HepG2 (cell line): Measurements from ENCODE around the gene UBAC2. TPM values are rescaled to one million over a fixed set of nuclear protein-coding genes. Genes with fewer than 3 reads are reported as not detected.

Experiments used
- ATAC-seq: fragments of 200-7000 bp; cut with Tn5 transposase; 3 replicates; pipeline ENCODE4 v1.9.1; 2020; ENCODE audit warnings: mild to moderate bottlenecking, moderate library complexity
- BruUV-seq: library from RNA; stranded (reverse); fragments of 400-500 nt; replicated peaks from 2 replicates; lab custom pipeline; 2021; lab: Mats Ljungman, UMichigan
- CTCF ChIA-PET: fragments of 300-600 bp; formaldehyde crosslinking; extraction: SDS; loops from one replicate; lab custom pipeline; 2021; ENCODE audit warnings: low total read pairs, inconsistent platforms, low intra/inter-chr PET ratio; lab: Yijun Ruan, JAX
- POLR2A ChIA-PET: fragments of 350-600 bp; sonication (Branson Sonifier 250); formaldehyde crosslinking; loops from one replicate; lab custom pipeline; 2020; ENCODE audit warnings: antibody characterized with exemption, inconsistent platforms; lab: Yijun Ruan, JAX
- DNase-seq: peaks from one replicate; pipeline ENCODE4 v3.0.0-alpha.2; 2015; ENCODE audit warnings: low spot score
- FAIRE-seq: peaks from 3 replicates; lab custom pipeline; 2011; peaks lifted over from hg19 to GRCh38; lab: Jason Lieb, UNC
- H2AFZ ChIP-seq: one replicate; pipeline ENCODE4 v1.6.1; 2011; ENCODE audit warnings: low read length, inconsistent platforms
- H3K27ac ChIP-seq: fragments of 300-600 bp; 3 replicates; pipeline ENCODE4 v1.8.0; 2011; ENCODE audit warnings: mixed run types, mild to moderate bottlenecking, mixed read lengths, low read length, inconsistent platforms; ENCODE audit not compliant: insufficient read depth; ENCODE audit errors: extremely low read length
- H3K27me3 ChIP-seq, 2 experiments: fragments of 200-600 bp in 1 of 2; 2 replicates in 1 of 2; 3 replicates in 1 of 2; pipeline versions ENCODE4 v1.6.0 to v1.8.0; 2011; ENCODE audit warnings: low read length in 2 of 2, mild to moderate bottlenecking in 2 of 2, moderate library complexity in 2 of 2, inconsistent platforms in 1 of 2; ENCODE audit not compliant: insufficient read depth in 2 of 2, control insufficient read depth in 1 of 2
- H3K36me3 ChIP-seq, 2 experiments: fragments of 200-600 bp in 1 of 2; replicated peaks in 1 of 2; 2 replicates in 1 of 2; 3 replicates in 1 of 2; pipeline versions ENCODE4 v1.5.1 to v1.8.0; 2011; ENCODE audit warnings: low read length in 2 of 2, inconsistent platforms in 1 of 2; ENCODE audit not compliant: insufficient read depth in 2 of 2, control insufficient read depth in 1 of 2
- H3K4me1 ChIP-seq: 2 replicates; pipeline ENCODE4 v1.5.1; 2012; ENCODE audit warnings: low read length, inconsistent platforms; ENCODE audit not compliant: insufficient read depth
- H3K4me2 ChIP-seq: 2 replicates; pipeline ENCODE4 v1.6.0; 2011; ENCODE audit warnings: low read depth, low read length, inconsistent platforms
- H3K4me3 ChIP-seq, 3 experiments: fragments of 200-600 bp in 1 of 3; sonication (generic), shearing (Covaris generic) in 1 of 3; replicated peaks in 1 of 3; 2 replicates each; pipeline ENCODE4 v1.5.1; 2011 to 2016; ENCODE audit warnings: low read length in 3 of 3, inconsistent platforms in 2 of 3, low read depth in 2 of 3, mild to moderate bottlenecking in 2 of 3, control low read depth in 1 of 3, mixed read lengths in 1 of 3; ENCODE audit not compliant: insufficient read depth in 1 of 3
- H3K79me2 ChIP-seq: one replicate; pipeline ENCODE4 v1.6.1; 2011; ENCODE audit warnings: low read length, inconsistent platforms; ENCODE audit not compliant: insufficient read depth
- H3K9ac ChIP-seq: 2 replicates; pipeline ENCODE4 v1.6.0; 2011; ENCODE audit warnings: mild to moderate bottlenecking, low read depth, low read length, inconsistent platforms; ENCODE audit not compliant: insufficient read depth
- H3K9me3 ChIP-seq: 2 replicates; pipeline ENCODE4 v1.5.1; 2012; ENCODE audit warnings: mild to moderate bottlenecking, low read length
- H4K20me1 ChIP-seq: 2 replicates; pipeline ENCODE4 v1.6.0; 2011; ENCODE audit warnings: inconsistent platforms, mild to moderate bottlenecking, low read length, moderate library complexity; ENCODE audit not compliant: insufficient read depth
- ATM ChIP-seq: fragments of 450-650 bp; IDR thresholded peaks from 2 replicates; pipeline ENCODE4 v1.7.1; 2017; ENCODE audit warnings: mild to moderate bottlenecking, borderline replicate concordance
- CHCHD3 ChIP-seq: sonication (generic); formaldehyde crosslinking; IDR thresholded peaks from 2 replicates; pipeline ENCODE4 v1.8.0; 2022; ENCODE audit warnings: mild to moderate bottlenecking, missing genetic modification reagents, moderate library complexity
- CHD2 ChIP-seq: IDR thresholded peaks from 2 replicates; pipeline ENCODE4 v1.6.1; 2011; ENCODE audit warnings: low read depth, low read length, improper control_type of control experiment
- CREBL2 ChIP-seq: sonication (generic); formaldehyde crosslinking; IDR thresholded peaks from 2 replicates; pipeline ENCODE4 v1.8.1; 2023; ENCODE audit warnings: missing genetic modification reagents, mild to moderate bottlenecking, borderline replicate concordance
- KLF13 ChIP-seq: sonication (generic); formaldehyde crosslinking; IDR thresholded peaks from 2 replicates; pipeline ENCODE4 v1.4.0; 2020; ENCODE audit warnings: mild to moderate bottlenecking, missing genetic modification reagents
- MXI1 ChIP-seq: IDR thresholded peaks from 3 replicates; pipeline ENCODE4 v1.6.1; 2012; ENCODE audit warnings: low read depth, low read length, inconsistent platforms, borderline replicate concordance
- MZF1 ChIP-seq: sonication (generic); formaldehyde crosslinking; IDR thresholded peaks from 2 replicates; pipeline ENCODE4 v1.8.1; 2023; ENCODE audit warnings: mild to moderate bottlenecking, missing genetic modification reagents, borderline replicate concordance
- PRPF4 ChIP-seq: fragments of 200-400 bp; formaldehyde crosslinking; IDR thresholded peaks from 2 replicates; pipeline ENCODE4 v1.6.1; 2016; ENCODE audit warnings: low read length, low read depth; ENCODE audit not compliant: poor library complexity, severe bottlenecking
- RBAK ChIP-seq: sonication (generic); formaldehyde crosslinking; IDR thresholded peaks from 2 replicates; pipeline ENCODE4 v1.5.1; 2020; ENCODE audit warnings: mild to moderate bottlenecking, missing genetic modification reagents
- SP2 ChIP-seq: sonication (generic); formaldehyde crosslinking; IDR thresholded peaks from 2 replicates; pipeline ENCODE4 v1.5.1; 2020; ENCODE audit warnings: mild to moderate bottlenecking, missing genetic modification reagents
- SPEN ChIP-seq: sonication (generic); formaldehyde crosslinking; IDR thresholded peaks from 2 replicates; pipeline ENCODE4 v1.5.1; 2020; ENCODE audit warnings: low read depth, mild to moderate bottlenecking, missing genetic modification reagents
- SYNCRIP ChIP-seq: fragments of 200-400 bp; formaldehyde crosslinking; IDR thresholded peaks from 2 replicates; pipeline ENCODE4 v1.6.1; 2018; ENCODE audit warnings: mild to moderate bottlenecking, low read depth, low read length; ENCODE audit not compliant: insufficient read depth
- ZNF317 ChIP-seq: sonication (generic); formaldehyde crosslinking; IDR thresholded peaks from 2 replicates; pipeline ENCODE4 v1.5.0; 2020; ENCODE audit warnings: mild to moderate bottlenecking, missing genetic modification reagents
- ZNF333 ChIP-seq: sonication (generic); formaldehyde crosslinking; IDR thresholded peaks from 2 replicates; pipeline ENCODE4 v1.4.0; 2020; ENCODE audit warnings: mild to moderate bottlenecking, missing genetic modification reagents, borderline replicate concordance
- ZNF335 ChIP-seq: sonication (generic); formaldehyde crosslinking; IDR thresholded peaks from 2 replicates; pipeline ENCODE4 v1.4.0; 2020; ENCODE audit warnings: missing genetic modification reagents
- ZNF550 ChIP-seq: sonication (generic); formaldehyde crosslinking; IDR thresholded peaks from 2 replicates; pipeline ENCODE4 v1.4.0; 2020; ENCODE audit warnings: mild to moderate bottlenecking, missing genetic modification reagents, borderline replicate concordance
- ZNF629 ChIP-seq: sonication (generic); formaldehyde crosslinking; conservative IDR thresholded peaks from 2 replicates; pipeline ENCODE4 v1.5.0; 2020; ENCODE audit warnings: missing genetic modification reagents
- WGBS: methylation state at CpG from one replicate; pipeline ENCODE4 v1.1.6; 2017; ENCODE audit warnings: low lambda C conversion rate; 5-methylcytosine and 5-hydroxymethylcytosine counted together
- in situ Hi-C: cut with HindIII; loops from 2 replicates; pipeline ENCODE4 v1.10.0; 2017; ENCODE audit warnings: low pct_unique_long_range_greater_than_20kb; ENCODE audit not compliant: extremely low pct_ligation_motif_present
- intact Hi-C: fragments of 100-400 bp; cut with micrococcal nuclease; formaldehyde crosslinking; loops from one replicate; pipeline ENCODE4 v1.10.0; 2022; ENCODE audit not compliant: unreplicated experiment
- polyA plus RNA-seq, 8 experiments: library from polyadenylated mRNA; depleted of rRNA in 3 of 8; stranded (reverse) in 7 of 8; unstranded in 1 of 8; fragments of >200 nt; fragmentation: Illumina TruSeq in 4 of 8; extraction: Trizol in 4 of 8; gene quantifications; 2 replicates each; pipeline versions ENCODE4 v1.2.1 to v1.2.3, GENCODE V29; 2011 to 2016; ENCODE audit warnings: low read depth in 4 of 8, missing spikeins in 1 of 8, mixed read lengths in 1 of 8; ENCODE audit not compliant: insufficient read depth in 1 of 8
- total RNA-seq, 5 experiments: library from RNA; depleted of rRNA; stranded (reverse); fragments of >200 nt; fragmentation: Illumina TruSeq; extraction: Trizol; gene quantifications; 2 replicates each; pipeline ENCODE4 v1.2.3, GENCODE V29; 2016; ENCODE audit warnings: low read depth in 1 of 5

UBAC2 gene
- total and polyA plus RNA-seq, 2 of the 13 experiments (the other 11 are each of a cell fraction or from before 2014, with no cell fraction given) = 61.3 to 80.8 TPM

- no peak overlapping the region for H2AFZ ChIP-seq
- intact Hi-C loops = no loop called here
- H3K9ac ChIP-seq = no peak overlapping the region
- no TSS peak for BruUV-seq
- no peak for DNase-seq
- in situ Hi-C loops = no loop called here
- no peak overlapping the region for H3K4me3 ChIP-seq
- H3K4me1 ChIP-seq = no peaks in the 10 kb centered on the region
- H3K27me3 ChIP-seq = no peaks in the 10 kb centered on the region
- WGBS = 93% methylated on average over 3 of the region's 3 CpGs
- no peak for ATAC-seq
- peaks cover 3% of the 10 kb centered on the region; the same call in 1 of the 2 replicates for H4K20me1 ChIP-seq
- H3K4me2 ChIP-seq = no peak overlapping the region
- peaks cover 3 to 17% of the 10 kb centered on the region in 2 experiments; a peak in 4 of 5 replicates for H3K36me3 ChIP-seq
- no peak overlapping the region for H3K27ac ChIP-seq
- no peaks in the 10 kb centered on the region for H3K79me2 ChIP-seq
- no peak for TF ChIP-seq MZF1 (CRISPR knock-in tag)
- no peak for TF ChIP-seq KLF13 (CRISPR knock-in tag)
- no peak for TF ChIP-seq SYNCRIP
- TF ChIP-seq, all 625 proteins: peak for 0
- FAIRE-seq = no peak
- ChIA-PET POLR2A (no interaction called here), CTCF (no interaction called here)
- no peaks in the 10 kb centered on the region for H3K9me3 ChIP-seq
These were observed 78.2 kb downstream of the UBAC2 start for GRCh38 chr13:99278843-99279242.

- WGBS = 92% methylated on average over 2 of the region's 2 CpGs
- no peak for ATAC-seq
- no peak overlapping the region for H3K4me3 ChIP-seq
- H3K27me3 ChIP-seq = no peaks in the 10 kb centered on the region
- H4K20me1 ChIP-seq = peaks cover 3% of the 10 kb centered on the region; the same call in 1 of the 2 replicates
- in situ Hi-C loops (no loop called here), intact Hi-C loops (no loop called here)
- H2AFZ ChIP-seq = no peak overlapping the region
- H3K79me2 ChIP-seq = no peaks in the 10 kb centered on the region
- DNase-seq = no peak
- no peak for FAIRE-seq
- H3K36me3 ChIP-seq = peaks cover 3 to 17% of the 10 kb centered on the region in 2 experiments; a peak in 4 of 5 replicates
- no peak overlapping the region for H3K9ac ChIP-seq
- H3K4me1 ChIP-seq = peaks cover 2% of the 10 kb centered on the region; the same call in 1 of the 2 replicates
- ChIA-PET CTCF (no interaction called here), POLR2A (no interaction called here)
- H3K27ac ChIP-seq = no peak overlapping the region
- no peak overlapping the region for H3K4me2 ChIP-seq
- no peaks in the 10 kb centered on the region for H3K9me3 ChIP-seq
- BruUV-seq = no TSS peak
- TF ChIP-seq RBAK (CRISPR knock-in tag) (no peak), ZNF629 (no peak), SP2 (CRISPR knock-in tag) (no peak), ATM (no peak), ZNF333 (no peak), ZNF335 (CRISPR knock-in tag) (no peak), ZNF550 (no peak), CHD2 (no peak), ZNF317 (no peak), PRPF4 (no peak), SPEN (no peak), CREBL2 (no peak), CHCHD3 (CRISPR knock-in tag) (no peak), MXI1 (no peak)
These were observed 79.0 kb downstream of the UBAC2 start for GRCh38 chr13:99279637-99280036.
